Calu3 (cell line): Measurements from ENCODE around the gene SKA1. TPM values are rescaled to one million over a fixed set of nuclear protein-coding genes. Genes with fewer than 3 reads are reported as not detected.
"Not testable (repeated sequence)": the region's sequence is repeated elsewhere in the genome, so short reads cannot be mapped to it uniquely, and the experiment has no call there.

Experiments used
- BruUV-seq: library from RNA; stranded (reverse); fragments of 400-500 nt; replicated peaks from 2 replicates; lab custom pipeline; 2021; lab: Mats Ljungman, UMichigan
- CTCF ChIA-PET: fragments of 300-600 bp; sonication (Branson Sonifier 250); formaldehyde crosslinking; loops from one replicate; lab custom pipeline; 2022; ENCODE audit warnings: antibody characterized with exemption; lab: Charles Lee
- DNase-seq: peaks from one replicate; pipeline ENCODE4 v3.0.0; 2022
- H3K27ac Mint-ChIP-seq: one replicate; pipeline ENCODE4 v1.8.0; 2022; ENCODE audit warnings: mixed read lengths; ENCODE audit not compliant: unreplicated experiment
- H3K27me3 Mint-ChIP-seq: one replicate; pipeline ENCODE4 v1.8.0; 2022; ENCODE audit warnings: mixed read lengths; ENCODE audit not compliant: unreplicated experiment
- H3K36me3 Mint-ChIP-seq: one replicate; pipeline ENCODE4 v1.8.0; 2022; ENCODE audit warnings: mild to moderate bottlenecking, moderate library complexity, mixed read lengths; ENCODE audit not compliant: insufficient read depth, unreplicated experiment
- H3K4me1 Mint-ChIP-seq: one replicate; pipeline ENCODE4 v1.8.0; 2022; ENCODE audit warnings: mild to moderate bottlenecking, low read depth, mixed read lengths; ENCODE audit not compliant: unreplicated experiment
- H3K4me3 Mint-ChIP-seq: one replicate; pipeline ENCODE4 v1.8.0; 2022; ENCODE audit warnings: mild to moderate bottlenecking, low read depth, moderate library complexity, mixed read lengths; ENCODE audit not compliant: unreplicated experiment
- H3K9me3 Mint-ChIP-seq: one replicate; pipeline ENCODE4 v1.8.0; 2022; ENCODE audit warnings: low read depth, mixed read lengths; ENCODE audit not compliant: unreplicated experiment
- CTCF ChIP-seq: fragments of 200-600 bp; IDR thresholded peaks from one replicate; pipeline ENCODE4 v1.8.0; 2022; ENCODE audit warnings: antibody characterized with exemption; ENCODE audit not compliant: unreplicated experiment
- intact Hi-C: fragments of 100-400 bp; cut with micrococcal nuclease; formaldehyde crosslinking; loops from one replicate; pipeline ENCODE4 v1.10.0; 2022; ENCODE audit not compliant: unreplicated experiment
- total RNA-seq: library from RNA; stranded (reverse); gene quantifications from 2 replicates; pipeline ENCODE4 v1.2.3, GENCODE V29; 2022

SKA1 gene
- total RNA-seq, 1 experiment from 2014 or later, result 22.5 TPM

- Mint-ChIP-seq H3K36me3 (no peaks in the 10 kb centered on the region), H3K4me3 (no peak overlapping the region), H3K27ac (no peak overlapping the region), H3K27me3 (peaks cover 15% of the 10 kb centered on the region), H3K4me1 (peaks cover 11% of the 10 kb centered on the region), H3K9me3 (no peaks in the 10 kb centered on the region)
- DNase-seq, result peak; percentile 69
- intact Hi-C loops, result no loop called here
- no peak for TF ChIP-seq CTCF
- no TSS peak for BruUV-seq
- CTCF ChIA-PET, result no interaction called here
These were observed 27.0 kb downstream of the SKA1 start for GRCh38 chr18:50401888-50402287.

DNA sequence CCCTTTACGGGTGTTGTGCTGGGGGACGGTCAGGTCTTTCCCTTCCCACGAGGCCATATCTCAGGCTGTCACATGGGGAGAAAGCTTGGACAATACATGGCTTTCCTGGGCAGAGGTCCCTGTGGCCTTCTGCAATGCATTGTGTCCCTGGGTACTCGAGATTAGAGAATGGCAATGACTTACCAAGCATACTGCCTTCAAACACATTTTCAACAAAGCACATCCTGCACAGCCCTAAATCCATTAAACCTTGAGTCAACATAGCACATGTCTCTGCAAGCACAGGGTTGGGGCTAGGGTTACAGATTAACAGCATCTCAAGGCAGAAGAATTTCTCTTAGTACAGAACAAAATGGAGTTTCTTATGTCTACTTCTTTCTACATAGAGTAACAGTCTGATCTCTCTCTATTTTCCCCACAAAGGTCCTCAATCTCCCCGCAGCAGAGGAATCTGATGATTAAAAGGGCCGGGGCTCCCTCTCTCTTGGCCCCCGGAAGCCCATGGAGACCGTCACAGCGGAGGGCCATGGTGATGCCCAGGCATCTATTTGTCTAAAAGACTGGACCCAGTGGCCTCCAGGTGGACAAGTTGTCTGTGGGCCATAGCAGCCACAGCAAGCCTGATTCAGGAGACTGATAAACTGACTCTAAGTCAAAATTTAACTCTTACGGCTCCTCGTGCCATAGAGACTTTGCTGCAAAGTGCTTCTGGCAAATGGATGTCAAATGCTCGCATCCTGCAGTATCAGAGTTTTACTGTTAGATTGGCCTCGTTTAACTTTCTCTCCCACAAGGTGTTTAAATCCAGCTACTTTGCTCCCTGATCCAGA is 30.1 kb downstream of the SKA1 start:
- H3K9me3 Mint-ChIP-seq, BruUV-seq, CTCF ChIA-PET, H3K27ac Mint-ChIP-seq, H3K4me3 Mint-ChIP-seq, intact Hi-C loops, DNase-seq, H3K36me3 Mint-ChIP-seq: not testable (repeated sequence)
- Mint-ChIP-seq H3K27me3 (peaks cover 44% of the 10 kb centered on the region), H3K4me1 (peaks cover 11% of the 10 kb centered on the region)

DNA sequence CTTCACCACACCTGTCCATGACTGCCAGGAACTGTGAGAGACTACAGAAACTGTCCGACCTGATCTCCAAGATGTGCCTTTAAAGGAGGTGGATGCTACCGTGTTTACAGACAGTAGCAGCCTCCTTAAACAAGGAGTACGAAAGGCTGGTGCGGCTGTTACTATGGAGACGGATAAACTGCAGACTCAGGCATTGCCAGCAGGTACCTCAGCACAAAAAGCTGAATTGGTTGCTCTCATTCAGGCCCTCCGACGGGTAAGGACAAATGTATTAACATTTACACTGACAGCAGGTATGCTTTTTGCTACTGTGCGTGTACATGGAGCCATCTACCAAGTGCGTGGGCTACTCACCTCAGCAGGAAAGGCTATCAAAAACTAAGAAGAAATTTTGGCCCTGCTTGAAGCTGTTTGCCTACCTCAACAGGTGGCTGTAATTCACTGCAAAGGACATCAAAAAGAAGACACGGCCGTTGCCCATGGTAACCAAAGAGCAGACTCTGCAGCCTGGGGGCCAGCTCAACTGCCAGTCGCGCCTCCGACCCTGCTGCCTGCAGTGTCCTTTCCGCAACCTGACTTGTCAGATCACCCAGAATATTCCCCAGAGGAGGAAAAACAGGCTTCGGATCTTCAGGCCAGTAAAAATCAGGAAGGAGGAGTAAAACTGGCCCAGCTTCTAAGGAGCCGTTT is 30.9 kb downstream of the SKA1 start:
- H3K27ac Mint-ChIP-seq, result no peak overlapping the region
- CTCF ChIA-PET, result no interaction called here
- TF ChIP-seq CTCF, result no peak
- H3K4me3 Mint-ChIP-seq, result no peak overlapping the region
- peaks cover 52% of the 10 kb centered on the region for H3K27me3 Mint-ChIP-seq
- peaks cover 11% of the 10 kb centered on the region for H3K4me1 Mint-ChIP-seq
- BruUV-seq, result no TSS peak
- H3K9me3 Mint-ChIP-seq, result no peaks in the 10 kb centered on the region
- DNase-seq, result no peak
- intact Hi-C loops, result no loop called here
- H3K36me3 Mint-ChIP-seq, result no peaks in the 10 kb centered on the region

DNA sequence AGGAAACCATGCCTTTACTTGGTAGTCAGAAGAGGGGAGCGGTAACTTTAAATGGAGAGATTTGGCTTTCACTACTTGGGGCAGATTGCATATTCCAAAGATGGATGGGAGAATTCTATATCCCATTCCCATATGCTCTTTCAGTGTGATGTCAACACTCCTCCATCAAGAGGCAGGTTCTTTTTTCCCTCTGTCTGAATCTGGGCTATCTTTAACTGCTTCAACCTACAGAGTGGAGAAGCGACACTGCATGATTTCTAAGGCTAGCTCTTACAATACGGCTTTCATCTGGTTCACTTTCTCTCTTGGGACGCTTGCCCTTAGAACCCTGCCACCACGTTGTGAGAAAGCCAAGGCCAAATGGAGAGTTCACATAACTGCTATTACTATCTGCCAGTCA is 34.4 kb downstream of the SKA1 start:
- H3K4me3 Mint-ChIP-seq, result no peak overlapping the region
- BruUV-seq, result no TSS peak
- TF ChIP-seq CTCF, result no peak
- H3K27ac Mint-ChIP-seq, result no peak overlapping the region
- peaks cover 43% of the 10 kb centered on the region for H3K27me3 Mint-ChIP-seq
- CTCF ChIA-PET, result no interaction called here
- intact Hi-C loops, result no loop called here
- DNase-seq, result no peak
- H3K9me3 Mint-ChIP-seq, result no peaks in the 10 kb centered on the region
- peaks cover 6% of the 10 kb centered on the region for H3K4me1 Mint-ChIP-seq
- H3K36me3 Mint-ChIP-seq, result no peaks in the 10 kb centered on the region
